Lower lobe of right lung (tissue), 2 donors: Measurements from ENCODE around the gene MRPS25. TPM values are rescaled to one million over a fixed set of nuclear protein-coding genes. Genes with fewer than 3 reads are reported as not detected.

Source experiments
- ATAC-seq, 2 donors: fragments of 200-7000 bp; cut with Tn5 transposase; one replicate each; pipeline ENCODE4 v1.9.1; 2020 to 2022; ENCODE audit warnings: mild to moderate bottlenecking in 2 of 2, moderate library complexity in 2 of 2
- DNase-seq: peaks from one replicate; pipeline ENCODE4 v3.0.0-alpha.2; 2020
- H3K27ac ChIP-seq: fragments of 200-600 bp; one replicate; pipeline ENCODE4 v1.8.0; 2022
- H3K27me3 ChIP-seq: fragments of 200-600 bp; one replicate; pipeline ENCODE4 v1.8.0; 2022; ENCODE audit warnings: low read depth
- H3K36me3 ChIP-seq: fragments of 200-600 bp; one replicate; pipeline ENCODE4 v1.8.0; 2022; ENCODE audit warnings: mild to moderate bottlenecking
- H3K4me1 ChIP-seq: fragments of 200-600 bp; one replicate; pipeline ENCODE4 v1.8.0; 2022
- H3K4me3 ChIP-seq: fragments of 200-600 bp; one replicate; pipeline ENCODE4 v1.8.0; 2022; ENCODE audit warnings: mild to moderate bottlenecking
- H3K9me3 ChIP-seq: fragments of 200-600 bp; one replicate; pipeline ENCODE4 v1.8.0; 2022
- intact Hi-C: fragments of 100-400 bp; cut with DNase I; formaldehyde crosslinking; loops from one replicate; pipeline ENCODE4 v1.11.0; 2022
- total RNA-seq: library from RNA; stranded (reverse); fragmentation: NEBNext Ultra II Directional; extraction: Animal tissue kit (Norgen Biotek cat#: 25700); gene quantifications from one replicate; pipeline ENCODE4 v1.2.1, GENCODE V29; 2021
- TF ChIP-seq, protein P1 (sequence below): fragments of 200-600 bp; IDR thresholded peaks from one replicate; pipeline ENCODE4 v1.8.0; 2022; ENCODE audit warnings: antibody characterized with exemption, mild to moderate bottlenecking
- donor health status: DM: no; HTN: yes; CAD: no; lungs with severe emphysema.

MRPS25 gene
- total RNA-seq, 1 donor from 2014 or later: 73.5 TPM

DNA sequence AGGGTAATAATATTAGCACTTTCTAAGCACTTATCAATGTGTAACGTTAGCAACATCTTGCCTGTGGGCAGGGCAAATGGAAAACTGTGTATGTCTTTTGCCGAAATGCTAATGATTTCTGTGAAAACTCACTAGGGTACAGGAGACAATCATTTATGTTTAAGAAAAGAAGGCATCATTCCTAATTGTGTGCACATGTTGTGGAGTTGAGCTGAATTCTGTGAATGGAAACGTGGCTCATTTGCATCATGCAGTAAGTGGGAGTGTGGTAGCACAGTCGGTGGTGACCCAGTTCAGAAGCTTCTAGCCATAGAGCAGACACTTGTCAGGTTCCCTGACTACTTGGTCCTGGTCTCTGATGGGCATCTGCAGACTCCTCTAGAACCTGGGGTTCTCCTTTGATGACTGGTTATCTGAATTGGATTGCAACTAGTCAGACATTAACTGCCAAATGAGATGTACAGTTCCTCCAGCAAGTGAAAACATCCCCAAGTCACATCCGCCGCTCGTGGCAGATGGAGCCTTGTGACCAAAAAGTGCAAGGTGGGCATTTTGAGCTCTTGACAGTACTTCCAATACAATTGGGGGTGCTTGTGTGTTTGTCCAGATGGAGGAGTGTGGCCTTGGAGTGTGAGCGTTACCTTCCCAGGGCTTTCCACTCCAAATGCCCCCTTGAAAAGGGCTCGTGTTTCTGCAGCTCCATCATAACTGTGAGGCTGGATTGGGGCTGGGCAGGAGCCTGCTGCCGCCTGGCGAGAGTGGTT is 21.5 kb downstream of the MRPS25 start:
- no peak for ATAC-seq
- no peak for DNase-seq
- Histone ChIP-seq H3K27ac (no peak overlapping the region), H3K27me3 (no peaks in the 10 kb centered on the region), H3K4me3 (no peak overlapping the region), H3K9me3 (no peaks in the 10 kb centered on the region), H3K36me3 (peaks cover 99% of the 10 kb centered on the region), H3K4me1 (peaks cover 9% of the 10 kb centered on the region)
- TF ChIP-seq, protein P1, sequence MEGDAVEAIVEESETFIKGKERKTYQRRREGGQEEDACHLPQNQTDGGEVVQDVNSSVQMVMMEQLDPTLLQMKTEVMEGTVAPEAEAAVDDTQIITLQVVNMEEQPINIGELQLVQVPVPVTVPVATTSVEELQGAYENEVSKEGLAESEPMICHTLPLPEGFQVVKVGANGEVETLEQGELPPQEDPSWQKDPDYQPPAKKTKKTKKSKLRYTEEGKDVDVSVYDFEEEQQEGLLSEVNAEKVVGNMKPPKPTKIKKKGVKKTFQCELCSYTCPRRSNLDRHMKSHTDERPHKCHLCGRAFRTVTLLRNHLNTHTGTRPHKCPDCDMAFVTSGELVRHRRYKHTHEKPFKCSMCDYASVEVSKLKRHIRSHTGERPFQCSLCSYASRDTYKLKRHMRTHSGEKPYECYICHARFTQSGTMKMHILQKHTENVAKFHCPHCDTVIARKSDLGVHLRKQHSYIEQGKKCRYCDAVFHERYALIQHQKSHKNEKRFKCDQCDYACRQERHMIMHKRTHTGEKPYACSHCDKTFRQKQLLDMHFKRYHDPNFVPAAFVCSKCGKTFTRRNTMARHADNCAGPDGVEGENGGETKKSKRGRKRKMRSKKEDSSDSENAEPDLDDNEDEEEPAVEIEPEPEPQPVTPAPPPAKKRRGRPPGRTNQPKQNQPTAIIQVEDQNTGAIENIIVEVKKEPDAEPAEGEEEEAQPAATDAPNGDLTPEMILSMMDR: no peak
- intact Hi-C loops: no loop called here

DNA sequence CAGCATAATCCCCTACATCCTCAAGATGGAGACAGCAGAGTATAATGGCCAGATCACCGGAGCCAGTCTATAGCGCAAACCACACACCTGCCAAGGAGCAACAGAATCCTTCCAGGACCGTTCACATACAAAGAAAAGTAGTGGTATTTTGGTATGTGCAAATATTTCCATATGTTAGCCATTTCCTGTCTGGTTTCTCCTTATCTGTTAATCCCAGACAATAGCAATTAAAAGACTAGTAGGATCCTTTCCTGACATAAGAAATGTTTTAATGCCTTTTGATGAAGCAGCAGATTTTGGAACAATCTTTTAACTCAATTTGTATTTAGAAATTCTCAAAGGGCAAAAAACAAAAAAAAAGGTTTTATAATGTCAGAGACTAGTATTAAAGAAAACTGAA is 22.2 kb downstream of the MRPS25 start:
- Histone ChIP-seq H3K27ac (no peak overlapping the region), H3K27me3 (no peaks in the 10 kb centered on the region), H3K36me3 (peaks cover 99% of the 10 kb centered on the region), H3K4me3 (no peak overlapping the region), H3K9me3 (no peaks in the 10 kb centered on the region), H3K4me1 (peaks cover 9% of the 10 kb centered on the region)
- ATAC-seq (no peak), DNase-seq (no peak)
- TF ChIP-seq, protein P1: no peak
- intact Hi-C loops: no loop called here

DNA sequence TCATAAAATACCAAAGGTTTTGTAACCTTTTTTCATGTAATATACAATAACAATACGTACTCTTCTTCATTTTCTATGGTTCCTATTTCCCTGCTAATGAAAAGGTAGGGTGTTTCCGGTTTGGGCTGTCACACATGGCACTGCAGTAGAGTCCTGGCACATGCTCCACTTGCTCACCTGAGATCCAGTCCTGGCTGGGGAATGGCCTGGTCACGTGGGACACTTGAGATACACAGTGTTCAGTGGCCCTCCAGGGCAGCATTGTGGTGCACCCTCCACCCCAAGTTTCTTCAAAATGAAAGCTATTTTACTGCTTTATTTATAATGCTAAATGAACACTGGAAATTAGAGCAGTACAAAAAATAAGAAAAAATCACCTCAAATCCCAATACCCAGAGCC is 23.2 kb downstream of the MRPS25 start:
- Histone ChIP-seq H3K4me1 (peaks cover 9% of the 10 kb centered on the region), H3K27me3 (no peaks in the 10 kb centered on the region), H3K4me3 (no peak overlapping the region), H3K36me3 (peaks cover 99% of the 10 kb centered on the region), H3K9me3 (no peaks in the 10 kb centered on the region), H3K27ac (no peak overlapping the region)
- TF ChIP-seq, protein P1: no peak
- DNase-seq (peak; percentile 54), ATAC-seq (peak; percentile 56 to 76)
- intact Hi-C loops: no loop called here

DNA sequence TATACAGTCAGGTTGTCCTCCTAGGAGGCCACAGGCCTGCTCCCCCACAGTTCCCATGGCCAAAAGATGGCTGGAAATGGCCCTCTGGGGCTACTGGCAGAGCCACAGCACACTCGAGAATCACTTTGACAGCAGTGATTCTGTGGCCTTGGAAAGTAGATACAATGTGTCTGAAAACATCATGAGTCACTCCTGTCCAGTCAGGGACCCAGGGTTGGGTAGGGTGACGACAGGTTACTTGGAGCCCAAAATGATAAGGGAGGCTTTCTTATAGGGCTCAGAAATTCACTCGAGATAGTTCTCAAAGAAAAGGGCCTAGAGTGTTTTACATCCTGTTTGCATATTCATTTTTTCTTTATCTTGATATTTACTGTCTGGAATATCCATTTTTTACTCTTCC is 24.3 kb downstream of the MRPS25 start:
- no peak for ATAC-seq
- Histone ChIP-seq H3K36me3 (peaks cover 99% of the 10 kb centered on the region), H3K27ac (no peak overlapping the region), H3K4me3 (no peak overlapping the region), H3K4me1 (peaks cover 9% of the 10 kb centered on the region), H3K27me3 (no peaks in the 10 kb centered on the region), H3K9me3 (no peaks in the 10 kb centered on the region)
- intact Hi-C loops: no loop called here
- TF ChIP-seq, protein P1: no peak
- no peak for DNase-seq

DNA sequence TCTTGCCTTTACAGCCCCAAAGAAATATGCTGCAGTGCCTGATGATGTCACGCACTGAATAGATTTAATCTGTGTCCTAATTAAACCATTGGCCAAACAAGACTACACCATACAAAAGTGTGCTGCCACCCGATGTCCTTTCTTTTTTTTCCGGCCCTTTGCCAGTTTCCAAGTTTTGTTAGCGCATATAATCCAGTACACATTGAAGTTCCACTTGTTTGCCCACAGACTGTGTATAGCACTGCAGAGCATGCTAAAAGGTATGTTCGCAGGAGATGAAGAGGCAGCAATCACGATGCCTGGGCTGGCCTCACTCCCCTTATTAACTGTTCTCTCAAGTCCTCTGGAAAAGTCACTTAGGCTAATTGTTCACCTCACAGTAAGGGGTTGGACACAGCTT is 26.8 kb downstream of the MRPS25 start:
- TF ChIP-seq, protein P1: no peak
- intact Hi-C loops: no loop called here
- H3K36me3 ChIP-seq: peaks cover 99% of the 10 kb centered on the region
- no peaks in the 10 kb centered on the region for H3K27me3 ChIP-seq
- H3K4me1 ChIP-seq: no peaks in the 10 kb centered on the region
- ATAC-seq (no peak), DNase-seq (no peak)
- no peak overlapping the region for H3K4me3 ChIP-seq
- H3K9me3 ChIP-seq: no peaks in the 10 kb centered on the region
- H3K27ac ChIP-seq: no peak overlapping the region
